GM12878 (cell line): ENCODE measurements around the gene MRPL44. TPM values are rescaled to one million over a fixed set of nuclear protein-coding genes. Genes with fewer than 3 reads are reported as not detected.

Experiments
- HDGF ChIP-seq: fragments of 450-650 bp; IDR thresholded peaks from 2 replicates; pipeline ENCODE4 v1.6.1; 2016; ENCODE audit warnings: antibody characterized with exemption
- POLR2A ChIP-seq: IDR thresholded peaks from 2 replicates; pipeline ENCODE4 v1.6.1; 2011; ENCODE audit warnings: low read depth, mild to moderate bottlenecking, low read length
- RAD51 ChIP-seq: fragments of 450-650 bp; IDR thresholded peaks from 2 replicates; pipeline ENCODE4 v1.6.1; 2016; ENCODE audit warnings: moderate library complexity, mild to moderate bottlenecking, inconsistent platforms
- SPI1 ChIP-seq: IDR thresholded peaks from 2 replicates; pipeline ENCODE4 v1.6.1; 2011; ENCODE audit warnings: low read depth, mild to moderate bottlenecking, low read length, moderate library complexity, borderline replicate concordance; ENCODE audit not compliant: insufficient read depth
- ZNF24 ChIP-seq: fragments of 450-650 bp; IDR thresholded peaks from 2 replicates; pipeline ENCODE4 v1.6.1; 2017; ENCODE audit warnings: antibody characterized with exemption, mild to moderate bottlenecking
- polyA plus RNA-seq, 11 experiments: library from polyadenylated mRNA; depleted of rRNA in 4 of 11; unstranded in 6 of 11; stranded (reverse) in 5 of 11; fragments of >200 nt; fragmentation: Nextera tagmentation in 4 of 11; fragmentation: Illumina TruSeq in 1 of 11; extraction: Ambion mirVana in 4 of 11; extraction: Trizol in 1 of 11; gene quantifications; 1 replicate in 1 of 11; 2 replicates in 10 of 11; pipeline versions ENCODE4 v1.2.1 to v1.2.3, GENCODE V29; 2011 to 2016; ENCODE audit warnings: inconsistent platforms in 2 of 11, missing spikeins in 2 of 11, low read depth in 1 of 11
- total RNA-seq, 4 experiments: library from RNA; depleted of rRNA in 3 of 4; stranded (reverse); fragments of >200 nt in 3 of 4; fragmentation: Illumina TruSeq in 1 of 4; extraction: Trizol in 1 of 4; gene quantifications; 2 replicates each; pipeline versions ENCODE4 v1.2.1 to v1.2.3, GENCODE V29; 2013 to 2021
- TF ChIP-seq, protein P1 (sequence below), 3 experiments: IDR thresholded peaks in 2 of 3; conservative IDR thresholded peaks in 1 of 3; 2 replicates each; pipeline ENCODE4 v1.5.1; 2011; ENCODE audit warnings: low read depth in 3 of 3, low read length in 3 of 3, mild to moderate bottlenecking in 3 of 3, control low read depth in 2 of 3, moderate library complexity in 2 of 3, inconsistent platforms in 1 of 3, mixed read lengths in 1 of 3; ENCODE audit not compliant: control insufficient read depth in 2 of 3, insufficient read depth in 1 of 3; ENCODE audit errors: extremely low read depth in 1 of 3
- TF ChIP-seq, protein P2 (sequence below): IDR thresholded peaks from 2 replicates; pipeline ENCODE4 v1.6.1; 2012; ENCODE audit warnings: mild to moderate bottlenecking, low read depth, low read length

Gene MRPL44
- total and polyA plus RNA-seq, 10 of the 15 experiments (the other 5 are each of a cell fraction or from before 2014, with no cell fraction given) = 18.3 to 44.3 (median 37.5) TPM

DNA sequence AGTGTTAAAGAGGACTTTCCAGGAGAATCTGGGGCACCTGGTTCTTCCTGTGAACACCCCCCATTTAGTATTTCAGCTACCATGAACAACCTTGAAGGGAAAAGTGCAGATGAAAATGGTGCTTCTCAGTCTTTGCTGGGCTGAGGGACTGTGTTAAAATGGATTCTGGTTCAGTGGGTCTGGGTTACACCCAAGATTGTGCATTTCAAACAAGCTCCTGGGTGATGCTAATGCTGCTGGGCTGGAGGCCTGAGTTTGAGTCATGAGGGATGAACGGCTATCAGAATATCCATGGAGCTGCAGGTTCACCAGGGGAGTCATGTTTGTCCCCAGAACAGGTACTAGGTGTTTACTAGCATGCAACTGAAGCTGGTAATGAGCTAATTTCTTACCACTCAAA lies 24.0 kb downstream of the MRPL44 start (continued):
- TF ChIP-seq, protein P1, sequence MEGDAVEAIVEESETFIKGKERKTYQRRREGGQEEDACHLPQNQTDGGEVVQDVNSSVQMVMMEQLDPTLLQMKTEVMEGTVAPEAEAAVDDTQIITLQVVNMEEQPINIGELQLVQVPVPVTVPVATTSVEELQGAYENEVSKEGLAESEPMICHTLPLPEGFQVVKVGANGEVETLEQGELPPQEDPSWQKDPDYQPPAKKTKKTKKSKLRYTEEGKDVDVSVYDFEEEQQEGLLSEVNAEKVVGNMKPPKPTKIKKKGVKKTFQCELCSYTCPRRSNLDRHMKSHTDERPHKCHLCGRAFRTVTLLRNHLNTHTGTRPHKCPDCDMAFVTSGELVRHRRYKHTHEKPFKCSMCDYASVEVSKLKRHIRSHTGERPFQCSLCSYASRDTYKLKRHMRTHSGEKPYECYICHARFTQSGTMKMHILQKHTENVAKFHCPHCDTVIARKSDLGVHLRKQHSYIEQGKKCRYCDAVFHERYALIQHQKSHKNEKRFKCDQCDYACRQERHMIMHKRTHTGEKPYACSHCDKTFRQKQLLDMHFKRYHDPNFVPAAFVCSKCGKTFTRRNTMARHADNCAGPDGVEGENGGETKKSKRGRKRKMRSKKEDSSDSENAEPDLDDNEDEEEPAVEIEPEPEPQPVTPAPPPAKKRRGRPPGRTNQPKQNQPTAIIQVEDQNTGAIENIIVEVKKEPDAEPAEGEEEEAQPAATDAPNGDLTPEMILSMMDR (IDR thresholded peaks at IDR 0.05 in 2 of 3, conservative IDR thresholded peaks at IDR 0.05 in 1 of 3; ENCODE audit: control insufficient read depth in 2 of 3, extremely low read depth in 1 of 3, insufficient read depth in 1 of 3, low read depth in 3 of 3, low read length in 3 of 3) = no peak
- TF ChIP-seq SPI1 (no peak), RAD51 (no peak), ZNF24 (no peak), POLR2A (no peak), HDGF (no peak)
- TF ChIP-seq, protein P2, sequence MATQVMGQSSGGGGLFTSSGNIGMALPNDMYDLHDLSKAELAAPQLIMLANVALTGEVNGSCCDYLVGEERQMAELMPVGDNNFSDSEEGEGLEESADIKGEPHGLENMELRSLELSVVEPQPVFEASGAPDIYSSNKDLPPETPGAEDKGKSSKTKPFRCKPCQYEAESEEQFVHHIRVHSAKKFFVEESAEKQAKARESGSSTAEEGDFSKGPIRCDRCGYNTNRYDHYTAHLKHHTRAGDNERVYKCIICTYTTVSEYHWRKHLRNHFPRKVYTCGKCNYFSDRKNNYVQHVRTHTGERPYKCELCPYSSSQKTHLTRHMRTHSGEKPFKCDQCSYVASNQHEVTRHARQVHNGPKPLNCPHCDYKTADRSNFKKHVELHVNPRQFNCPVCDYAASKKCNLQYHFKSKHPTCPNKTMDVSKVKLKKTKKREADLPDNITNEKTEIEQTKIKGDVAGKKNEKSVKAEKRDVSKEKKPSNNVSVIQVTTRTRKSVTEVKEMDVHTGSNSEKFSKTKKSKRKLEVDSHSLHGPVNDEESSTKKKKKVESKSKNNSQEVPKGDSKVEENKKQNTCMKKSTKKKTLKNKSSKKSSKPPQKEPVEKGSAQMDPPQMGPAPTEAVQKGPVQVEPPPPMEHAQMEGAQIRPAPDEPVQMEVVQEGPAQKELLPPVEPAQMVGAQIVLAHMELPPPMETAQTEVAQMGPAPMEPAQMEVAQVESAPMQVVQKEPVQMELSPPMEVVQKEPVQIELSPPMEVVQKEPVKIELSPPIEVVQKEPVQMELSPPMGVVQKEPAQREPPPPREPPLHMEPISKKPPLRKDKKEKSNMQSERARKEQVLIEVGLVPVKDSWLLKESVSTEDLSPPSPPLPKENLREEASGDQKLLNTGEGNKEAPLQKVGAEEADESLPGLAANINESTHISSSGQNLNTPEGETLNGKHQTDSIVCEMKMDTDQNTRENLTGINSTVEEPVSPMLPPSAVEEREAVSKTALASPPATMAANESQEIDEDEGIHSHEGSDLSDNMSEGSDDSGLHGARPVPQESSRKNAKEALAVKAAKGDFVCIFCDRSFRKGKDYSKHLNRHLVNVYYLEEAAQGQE = no peak
